ENCODE data around the gene EPHX1.

The EPHX1 gene

GRCh38 chr1:225881081-225881958 lies 71.4 kb downstream of the EPHX1 start:
- Histone ChIP-seq H3K4me2 (ENCODE audit: low read depth, low read length, poor library complexity, severe bottlenecking) (peak overlapping the region; percentile 92), H3K36me3 (ENCODE audit: insufficient read depth, low read length) (no peaks in the 10 kb centered on the region), H3K9ac (ENCODE audit: low read depth, low read length, poor library complexity, severe bottlenecking) (peak overlapping the region; percentile 93), H3K9me2 (replicated peaks; ENCODE audit: low read depth, low read length) (no peaks in the 10 kb centered on the region), H3F3A (ENCODE audit: low read depth) (no peaks in the 10 kb centered on the region; the same call in 1 of the 2 replicates), H4K20me1 (ENCODE audit: insufficient read depth, low read length, poor library complexity, severe bottlenecking) (peaks cover 14% of the 10 kb centered on the region), H3K4me1 (ENCODE audit: insufficient read depth, low read length, poor library complexity, severe bottlenecking) (peaks cover 43% of the 10 kb centered on the region), H3K79me2 (ENCODE audit: insufficient read depth, low read length) (peaks cover 53% of the 10 kb centered on the region), H3K4me3 (ENCODE audit: low read length, poor library complexity, severe bottlenecking) (peak overlapping the region; percentile 96), H3K27me3 (ENCODE audit: insufficient read depth, low read length, poor library complexity, severe bottlenecking) (no peaks in the 10 kb centered on the region), H2AFZ (ENCODE audit: low read length) (peak overlapping the region; percentile 93), H3K9me3 (ENCODE audit: insufficient read depth, low read depth, low read length) (no peaks in the 10 kb centered on the region)
- no peak for TF ChIP-seq CTCF (conservative IDR thresholded peaks at IDR 0.05; ENCODE audit: low read length)
- no peak for TF ChIP-seq EZH2phosphoT487 (IDR thresholded peaks at IDR 0.05; ENCODE audit: borderline replicate concordance)

GRCh38 chr1:225881959-225882693 lies 72.2 kb downstream of the EPHX1 start, which contains the start of gene TMEM63A:
Gene TMEM63A (minus strand): TSS chr1:225882380. CDS start chr1:225877580, 4,800 bp downstream.
- no peaks in the 10 kb centered on the region; the same call in 1 of the 2 replicates for H3F3A ChIP-seq (ENCODE audit: low read depth)
- H3K4me1 ChIP-seq (ENCODE audit: insufficient read depth, low read length, poor library complexity, severe bottlenecking), result peaks cover 43% of the 10 kb centered on the region
- H2AFZ ChIP-seq (ENCODE audit: low read length), result peak within 1 kb of the TSS; percentile 93
- H3K9me3 ChIP-seq (ENCODE audit: insufficient read depth, low read depth, low read length), result no peaks in the 10 kb centered on the region
- TF ChIP-seq EZH2phosphoT487 (IDR thresholded peaks at IDR 0.05; ENCODE audit: borderline replicate concordance), result no peak
- peak; percentile 46 for TF ChIP-seq CTCF (conservative IDR thresholded peaks at IDR 0.05; ENCODE audit: low read length)
- H3K4me3 ChIP-seq (ENCODE audit: low read length, poor library complexity, severe bottlenecking), result peak within 1 kb of the TSS; percentile 96
- H4K20me1 ChIP-seq (ENCODE audit: insufficient read depth, low read length, poor library complexity, severe bottlenecking), result peaks cover 14% of the 10 kb centered on the region
- peak within 1 kb of the TSS; percentile 92 for H3K4me2 ChIP-seq (ENCODE audit: low read depth, low read length, poor library complexity, severe bottlenecking)
- peaks cover 48% of the 10 kb centered on the region for H3K79me2 ChIP-seq (ENCODE audit: insufficient read depth, low read length)
- H3K27me3 ChIP-seq (ENCODE audit: insufficient read depth, low read length, poor library complexity, severe bottlenecking), result no peaks in the 10 kb centered on the region
- H3K36me3 ChIP-seq (ENCODE audit: insufficient read depth, low read length), result no peaks in the 10 kb centered on the region
- H3K9ac ChIP-seq (ENCODE audit: low read depth, low read length, poor library complexity, severe bottlenecking), result peak within 1 kb of the TSS; percentile 93
- no peaks in the 10 kb centered on the region for H3K9me2 ChIP-seq (replicated peaks; ENCODE audit: low read depth, low read length)

- H3K4me1 ChIP-seq (ENCODE audit: insufficient read depth, low read length, poor library complexity, severe bottlenecking), result peaks cover 40% of the 10 kb centered on the region
- no peaks in the 10 kb centered on the region for H3K36me3 ChIP-seq (ENCODE audit: insufficient read depth, low read length)
- H3K9ac ChIP-seq (ENCODE audit: low read depth, low read length, poor library complexity, severe bottlenecking), result peak overlapping the region; percentile 93
- peak overlapping the region; percentile 92 for H3K4me2 ChIP-seq (ENCODE audit: low read depth, low read length, poor library complexity, severe bottlenecking)
- H3K27me3 ChIP-seq (ENCODE audit: insufficient read depth, low read length, poor library complexity, severe bottlenecking), result no peaks in the 10 kb centered on the region
- H3K9me2 ChIP-seq (replicated peaks; ENCODE audit: low read depth, low read length), result no peaks in the 10 kb centered on the region
- H3K4me3 ChIP-seq (ENCODE audit: low read length, poor library complexity, severe bottlenecking), result peak overlapping the region; percentile 96
- peak overlapping the region; percentile 93 for H2AFZ ChIP-seq (ENCODE audit: low read length)
- H3K9me3 ChIP-seq (ENCODE audit: insufficient read depth, low read depth, low read length), result no peaks in the 10 kb centered on the region
- TF ChIP-seq CTCF (conservative IDR thresholded peaks at IDR 0.05; ENCODE audit: low read length) (no peak), EZH2phosphoT487 (IDR thresholded peaks at IDR 0.05; ENCODE audit: borderline replicate concordance) (no peak)
- peaks cover 14% of the 10 kb centered on the region for H4K20me1 ChIP-seq (ENCODE audit: insufficient read depth, low read length, poor library complexity, severe bottlenecking)
- H3F3A ChIP-seq (ENCODE audit: low read depth), result no peaks in the 10 kb centered on the region; the same call in 1 of the 2 replicates
- H3K79me2 ChIP-seq (ENCODE audit: insufficient read depth, low read length), result peaks cover 42% of the 10 kb centered on the region
These were observed 73.0 kb downstream of the EPHX1 start for GRCh38 chr1:225882694-225883615.
